H1 (cell line): ENCODE data around the gene KIAA1755. TPM values are rescaled to one million over a fixed set of nuclear protein-coding genes. Genes with fewer than 3 reads are reported as not detected.

Experiments
- CHD7 ChIP-seq: fragments of 300-600 bp; sonication (generic); IDR thresholded peaks from 2 replicates; pipeline ENCODE4 v1.7.1; 2012; ENCODE audit warnings: low read length, moderate library complexity, mild to moderate bottlenecking, inconsistent platforms; ENCODE audit not compliant: insufficient replicate concordance
- KDM5A ChIP-seq: fragments of 200-600 bp; IDR thresholded peaks from 2 replicates; pipeline ENCODE4 v1.7.1; 2012; ENCODE audit warnings: mild to moderate bottlenecking, low read length, inconsistent platforms, mixed read lengths
- SUZ12 ChIP-seq: fragments of 200-600 bp; sonication (generic); IDR thresholded peaks from 2 replicates; pipeline ENCODE4 v1.6.1; 2012; ENCODE audit warnings: mild to moderate bottlenecking, inconsistent platforms, low read length, moderate library complexity, mixed read lengths
- TEAD4 ChIP-seq: IDR thresholded peaks from 2 replicates; pipeline ENCODE4 v1.6.1; 2012; ENCODE audit warnings: low read depth, low read length, inconsistent platforms, mixed read lengths
- polyA plus RNA-seq, 7 experiments: library from polyadenylated mRNA; depleted of rRNA in 3 of 7; stranded (reverse) in 5 of 7; unstranded in 2 of 7; fragments of >200 nt in 5 of 7; fragments of 200-250 nt in 2 of 7; gene quantifications; 1 replicate in 5 of 7; 2 replicates in 1 of 7; 4 replicates in 1 of 7; pipeline versions ENCODE4 v1.2.1 to v1.2.3, GENCODE V29; 2011 to 2013; ENCODE audit warnings: missing spikeins in 2 of 7, mixed read lengths in 2 of 7
- total RNA-seq: library from RNA; stranded (reverse); fragmentation: NEBNext Ultra II Directional; extraction: Animal tissue kit (Norgen Biotek cat#: 25700); gene quantifications from 2 replicates; pipeline ENCODE4 v1.2.1, GENCODE V29; 2021

KIAA1755 gene
- total and polyA plus RNA-seq, 2 of the 8 experiments (the other 6 are each of a cell fraction or from before 2014, with no cell fraction given), result 0.23 TPM; not detected in 1

GRCh38 chr20:38201356-38201755 lies 59.2 kb downstream of the KIAA1755 start (continued):
- no peak for TF ChIP-seq CHD7
- no peak for TF ChIP-seq KDM5A
- TF ChIP-seq SUZ12, result no peak
- TF ChIP-seq TEAD4, result no peak
- TF ChIP-seq, all 59 proteins: peak for 0
